ENCODE data around the gene PLEKHH2. TPM values are rescaled to one million over a fixed set of nuclear protein-coding genes. Genes with fewer than 3 reads are reported as not detected.

Gene PLEKHH2
- total and polyA plus RNA-seq, 2 of the 13 experiments (the other 11 are each of a cell fraction or from before 2014, with no cell fraction given) = 1.1 to 3.0 TPM

GRCh38 chr2:43634604-43635306 lies 2.3 kb upstream of the PLEKHH2 start (continued):
- TF ChIP-seq AGO2 (optimal IDR thresholded peaks at IDR 0.05; ENCODE audit: low read depth, low read length) = no peak
- TF ChIP-seq ZNF12 (CRISPR knock-in tag; IDR thresholded peaks at IDR 0.05) = no peak
- TF ChIP-seq WIZ (CRISPR knock-in tag; IDR thresholded peaks at IDR 0.05) = no peak
- TF ChIP-seq DPF2 (CRISPR knock-in tag; IDR thresholded peaks at IDR 0.05; ENCODE audit: borderline replicate concordance, low read depth) = peak; percentile 49; the same call in 1 of the 2 replicates
- peak; percentile 52; the same call in 1 of the 2 replicates for TF ChIP-seq ARID2 (CRISPR knock-in tag; IDR thresholded peaks at IDR 0.05; ENCODE audit: borderline replicate concordance)
- TF ChIP-seq ZNF766 (CRISPR knock-in tag; IDR thresholded peaks at IDR 0.05; ENCODE audit: borderline replicate concordance) = no peak; the same call in 1 of the 2 replicates
- no peak for TF ChIP-seq BRF2 (CRISPR knock-in tag; IDR thresholded peaks at IDR 0.05)
- TF ChIP-seq TFDP1 (CRISPR knock-in tag; IDR thresholded peaks at IDR 0.05; ENCODE audit: borderline replicate concordance) = no peak
- no peak for TF ChIP-seq DMTF1 (CRISPR knock-in tag; IDR thresholded peaks at IDR 0.05)
- no peak for TF ChIP-seq PAX8 (CRISPR knock-in tag; IDR thresholded peaks at IDR 0.05; ENCODE audit: borderline replicate concordance)
- TF ChIP-seq NFRKB (IDR thresholded peaks at IDR 0.05) = no peak
- TF ChIP-seq ZNF225 (CRISPR knock-in tag; IDR thresholded peaks at IDR 0.05) = no peak
- TF ChIP-seq MEF2D (CRISPR knock-in tag; IDR thresholded peaks at IDR 0.05) = peak; percentile 88
- TF ChIP-seq PATZ1 (CRISPR knock-in tag; IDR thresholded peaks at IDR 0.05) = peak; percentile 16; the same call in 1 of the 2 replicates
- peak; percentile 78 for TF ChIP-seq THAP11 (CRISPR knock-in tag; IDR thresholded peaks at IDR 0.05)
- no peak for TF ChIP-seq RFXAP (CRISPR knock-in tag; IDR thresholded peaks at IDR 0.05; ENCODE audit: borderline replicate concordance)
- TF ChIP-seq NFATC3 (CRISPR knock-in tag; IDR thresholded peaks at IDR 0.05) = no peak
- TF ChIP-seq EP300 (IDR thresholded peaks at IDR 0.05; ENCODE audit: low read depth in 2 of 2, low read length in 2 of 2) = peak; percentile 50 to 84; a peak in 2 of 4 replicates
- peak; percentile 85; the same call in 1 of the 2 replicates for TF ChIP-seq EP300 (CRISPR knock-in tag; IDR thresholded peaks at IDR 0.05; ENCODE audit: borderline replicate concordance)
- TF ChIP-seq SYNCRIP (IDR thresholded peaks at IDR 0.05; ENCODE audit: insufficient read depth, low read depth, low read length) = no peak
